ENCODE results near the gene NEU3. TPM values are rescaled to one million over a fixed set of nuclear protein-coding genes. Genes with fewer than 3 reads are reported as not detected.

Gene NEU3
- total RNA-seq, 1 experiment from 2014 or later = 19.3 TPM

DNA sequence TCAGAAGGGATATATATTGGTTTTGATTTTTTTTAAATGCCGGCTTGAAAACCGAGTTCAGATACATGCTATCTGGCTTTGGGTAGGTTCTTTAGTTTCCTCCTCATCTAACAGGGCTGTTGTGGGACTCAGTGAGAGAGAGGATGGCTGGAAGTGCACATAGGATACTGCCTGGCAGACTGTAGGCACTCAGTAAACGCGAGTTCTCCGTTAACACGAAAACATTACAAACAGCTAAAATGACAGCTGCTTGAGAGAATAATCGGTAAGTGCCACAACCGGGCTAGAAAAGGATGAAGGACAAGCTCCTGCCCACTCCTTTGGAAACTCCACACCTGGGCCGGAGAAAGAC lies 40.2 kb upstream of the NEU3 start:
- BruUV-seq (replicated peaks) = TSS peak; percentile 86
- Histone ChIP-seq H3K36me3 (ENCODE audit: control insufficient read depth, insufficient read depth, low read length) (0 out of 2 replicates have a peak, but pooled peaks cover 2% of the 10 kb centered on the region), H3K4me3 (ENCODE audit: low read depth, low read length) (peak overlapping the region; percentile 71), H3K27me3 (replicated peaks; ENCODE audit: control insufficient read depth, insufficient read depth, low read length) (no peaks in the 10 kb centered on the region), H3K9me3 (no peaks in the 10 kb centered on the region), H3K4me1 (peaks cover 5% of the 10 kb centered on the region)
- no peaks in the 10 kb centered on the region for H3K27me3 Mint-ChIP-seq (ENCODE audit: insufficient read depth, unreplicated experiment)
- no peak for DNase-seq
- CTCF ChIA-PET = interaction anchor here (0.5 to 1.1 kb wide), 3 partner anchors 19 to 582 kb away, joined by 3 to 6 read pairs (median 5); no protein-coding TSS in a partner anchor
- TF ChIP-seq, protein P1, sequence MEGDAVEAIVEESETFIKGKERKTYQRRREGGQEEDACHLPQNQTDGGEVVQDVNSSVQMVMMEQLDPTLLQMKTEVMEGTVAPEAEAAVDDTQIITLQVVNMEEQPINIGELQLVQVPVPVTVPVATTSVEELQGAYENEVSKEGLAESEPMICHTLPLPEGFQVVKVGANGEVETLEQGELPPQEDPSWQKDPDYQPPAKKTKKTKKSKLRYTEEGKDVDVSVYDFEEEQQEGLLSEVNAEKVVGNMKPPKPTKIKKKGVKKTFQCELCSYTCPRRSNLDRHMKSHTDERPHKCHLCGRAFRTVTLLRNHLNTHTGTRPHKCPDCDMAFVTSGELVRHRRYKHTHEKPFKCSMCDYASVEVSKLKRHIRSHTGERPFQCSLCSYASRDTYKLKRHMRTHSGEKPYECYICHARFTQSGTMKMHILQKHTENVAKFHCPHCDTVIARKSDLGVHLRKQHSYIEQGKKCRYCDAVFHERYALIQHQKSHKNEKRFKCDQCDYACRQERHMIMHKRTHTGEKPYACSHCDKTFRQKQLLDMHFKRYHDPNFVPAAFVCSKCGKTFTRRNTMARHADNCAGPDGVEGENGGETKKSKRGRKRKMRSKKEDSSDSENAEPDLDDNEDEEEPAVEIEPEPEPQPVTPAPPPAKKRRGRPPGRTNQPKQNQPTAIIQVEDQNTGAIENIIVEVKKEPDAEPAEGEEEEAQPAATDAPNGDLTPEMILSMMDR (IDR thresholded peaks at IDR 0.05; ENCODE audit: insufficient read depth in 1 of 2, low read depth in 1 of 2, low read length in 1 of 2, severe bottlenecking in 1 of 2, unreplicated experiment in 1 of 2) = no peak
- H3K9me3 Mint-ChIP-seq (ENCODE audit: unreplicated experiment) = no peaks in the 10 kb centered on the region
- H3K4me1 Mint-ChIP-seq (ENCODE audit: low read depth, unreplicated experiment) = no peaks in the 10 kb centered on the region
- H3K27ac Mint-ChIP-seq (ENCODE audit: unreplicated experiment) = peak overlapping the region; percentile 99
- peaks cover 21% of the 10 kb centered on the region for H3K36me3 Mint-ChIP-seq (ENCODE audit: insufficient read depth, unreplicated experiment)
- intact Hi-C loops (cut with micrococcal nuclease; ENCODE audit: unreplicated experiment) = no loop called here
- peak overlapping the region; percentile 98 for H3K4me3 Mint-ChIP-seq (ENCODE audit: unreplicated experiment)
- POLR2A ChIA-PET = interaction anchor here (0.6 to 1.4 kb wide), 4 partner anchors 11 to 955 kb away, joined by 3 to 13 read pairs (median 4); partner anchors contain the start of gene NEU3

DNA sequence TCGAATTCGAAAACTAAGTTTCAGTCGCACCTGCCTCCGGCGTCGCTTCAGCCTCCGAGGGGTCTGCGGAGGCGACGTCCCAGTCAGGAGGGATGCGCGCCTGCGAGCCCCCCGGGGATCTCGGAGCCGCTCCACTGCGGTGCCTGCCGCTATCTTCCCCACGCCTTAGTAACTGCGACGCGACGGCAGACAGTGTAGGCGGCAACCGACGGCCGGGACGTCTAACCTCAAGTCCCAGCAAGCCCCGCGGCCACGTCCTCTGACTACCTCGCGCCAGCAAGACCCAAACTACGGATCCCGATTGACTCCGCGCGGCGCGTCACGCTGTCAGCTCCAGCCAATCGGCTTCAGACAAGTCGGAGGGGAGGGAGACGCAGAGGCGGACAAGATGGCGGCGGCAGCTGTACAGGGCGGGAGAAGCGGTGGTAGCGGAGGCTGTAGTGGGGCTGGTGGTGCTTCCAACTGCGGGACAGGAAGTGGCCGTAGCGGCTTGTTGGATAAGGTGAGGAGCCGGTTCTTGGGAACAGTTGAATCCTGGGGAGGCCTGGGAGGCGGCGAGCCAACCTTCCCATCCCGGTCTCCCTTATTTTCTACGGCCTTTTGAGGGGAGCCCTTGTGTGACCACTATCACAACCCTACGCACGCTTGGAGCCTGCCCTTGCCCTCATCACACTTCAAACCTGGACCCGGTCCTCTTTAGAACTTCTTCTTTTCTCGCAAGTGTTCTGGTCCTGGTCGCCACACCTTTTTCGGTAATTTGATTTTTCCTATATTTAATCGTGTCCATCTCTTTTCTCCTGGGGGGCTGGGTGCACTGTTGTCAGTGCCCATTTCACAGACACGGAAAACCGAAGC lies 39.6 kb upstream of the NEU3 start, which contains the start of the genes SPCS2 and XRRA1:
Gene SPCS2, plus strand, starts transcription at position 369 of the 855 bp plus-strand sequence. Its CDS starts 20 bp downstream, at position 389.
Gene XRRA1, minus strand, starts transcription at position 194 of the 855 bp plus-strand sequence. CDS start 8,213 bp downstream, outside the sequence.
- Mint-ChIP-seq H3K4me1 (ENCODE audit: low read depth, unreplicated experiment) (no peaks in the 10 kb centered on the region), H3K27ac (ENCODE audit: unreplicated experiment) (peak within 1 kb of the TSS; percentile 99), H3K36me3 (ENCODE audit: insufficient read depth, unreplicated experiment) (peaks cover 28% of the 10 kb centered on the region), H3K9me3 (ENCODE audit: unreplicated experiment) (no peaks in the 10 kb centered on the region), H3K27me3 (ENCODE audit: insufficient read depth, unreplicated experiment) (no peaks in the 10 kb centered on the region), H3K4me3 (ENCODE audit: unreplicated experiment) (peak within 1 kb of the TSS; percentile 98)
- CTCF ChIA-PET = interaction anchor here (0.5 to 1.1 kb wide), 3 partner anchors 20 to 582 kb away, joined by 3 to 6 read pairs (median 5); no protein-coding TSS in a partner anchor
- peak within 1 kb of the TSS; percentile 71 for H3K4me3 ChIP-seq (ENCODE audit: low read depth, low read length)
- no peaks in the 10 kb centered on the region for H3K27me3 ChIP-seq (replicated peaks; ENCODE audit: control insufficient read depth, insufficient read depth, low read length)
- TF ChIP-seq, protein P1 (IDR thresholded peaks at IDR 0.05; ENCODE audit: insufficient read depth in 1 of 2, low read depth in 1 of 2, low read length in 1 of 2, severe bottlenecking in 1 of 2, unreplicated experiment in 1 of 2) = no peak
- DNase-seq = peak; percentile 100
- peaks cover 2% of the 10 kb centered on the region; the same call in 1 of the 2 replicates for H3K36me3 ChIP-seq (ENCODE audit: control insufficient read depth, insufficient read depth, low read length)
- TSS peak; percentile 69 for BruUV-seq (replicated peaks)
- H3K4me1 ChIP-seq = peaks cover 5% of the 10 kb centered on the region
- no peaks in the 10 kb centered on the region for H3K9me3 ChIP-seq
- intact Hi-C loops (cut with micrococcal nuclease; ENCODE audit: unreplicated experiment) = loop anchor here (1.0 kb wide), 1 partner anchor 39 kb away; the partner anchor contains the start of gene NEU3
- POLR2A ChIA-PET = interaction anchor here (0.6 to 1.4 kb wide), 4 partner anchors 12 to 954 kb away, joined by 3 to 13 read pairs (median 4); partner anchors contain the start of gene NEU3

DNA sequence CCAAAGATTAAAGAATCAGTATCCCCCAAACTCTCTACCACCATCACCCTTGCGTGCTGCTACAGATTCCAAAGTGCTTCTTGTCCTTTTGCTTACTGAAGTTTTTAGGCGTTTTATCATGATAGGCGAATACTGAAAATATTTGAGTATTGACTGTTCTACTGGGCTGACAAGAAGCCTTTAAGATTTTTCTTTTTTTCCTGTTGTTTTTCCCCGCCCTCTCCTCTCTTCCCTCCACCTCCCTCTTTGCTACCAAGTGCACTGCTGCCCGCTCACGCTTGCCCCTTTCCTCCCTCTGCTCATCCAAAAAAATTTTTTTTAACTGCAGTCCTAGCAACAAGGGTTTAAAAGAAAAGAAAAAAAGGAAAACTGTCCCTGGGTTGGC lies 39.0 kb upstream of the NEU3 start:
- ChIA-PET POLR2A (interaction anchor here (1.4 kb wide), 1 partner anchor 39 kb away, joined by 13 read pairs; the partner anchor contains the start of gene NEU3), CTCF (interaction anchor here (1.1 kb wide), 1 partner anchor 20 kb away, joined by 5 read pairs; no protein-coding TSS in a partner anchor)
- Mint-ChIP-seq H3K27me3 (ENCODE audit: insufficient read depth, unreplicated experiment) (no peaks in the 10 kb centered on the region), H3K36me3 (ENCODE audit: insufficient read depth, unreplicated experiment) (peaks cover 29% of the 10 kb centered on the region), H3K4me3 (ENCODE audit: unreplicated experiment) (peak overlapping the region; percentile 98), H3K9me3 (ENCODE audit: unreplicated experiment) (no peaks in the 10 kb centered on the region), H3K27ac (ENCODE audit: unreplicated experiment) (peak overlapping the region; percentile 99), H3K4me1 (ENCODE audit: low read depth, unreplicated experiment) (no peaks in the 10 kb centered on the region)
- TF ChIP-seq, protein P1 (IDR thresholded peaks at IDR 0.05; ENCODE audit: insufficient read depth in 1 of 2, low read depth in 1 of 2, low read length in 1 of 2, severe bottlenecking in 1 of 2, unreplicated experiment in 1 of 2) = no peak
- DNase-seq = no peak
- intact Hi-C loops (cut with micrococcal nuclease; ENCODE audit: unreplicated experiment) = loop anchor here (1.0 kb wide), 1 partner anchor 39 kb away; the partner anchor contains the start of gene NEU3
- Histone ChIP-seq H3K27me3 (replicated peaks; ENCODE audit: control insufficient read depth, insufficient read depth, low read length) (no peaks in the 10 kb centered on the region), H3K9me3 (no peaks in the 10 kb centered on the region), H3K4me1 (peaks cover 5% of the 10 kb centered on the region), H3K36me3 (ENCODE audit: control insufficient read depth, insufficient read depth, low read length) (peaks cover 2% of the 10 kb centered on the region; the same call in 1 of the 2 replicates), H3K4me3 (ENCODE audit: low read depth, low read length) (peak overlapping the region; percentile 71)
- no TSS peak for BruUV-seq (replicated peaks)
